ENCODE measurements around the gene DDR2. TPM values are rescaled to one million over a fixed set of nuclear protein-coding genes. Genes with fewer than 3 reads are reported as not detected.

The DDR2 gene
- total and polyA plus RNA-seq, 2 experiments from 2014 or later = 94.7 to 196 TPM

DNA sequence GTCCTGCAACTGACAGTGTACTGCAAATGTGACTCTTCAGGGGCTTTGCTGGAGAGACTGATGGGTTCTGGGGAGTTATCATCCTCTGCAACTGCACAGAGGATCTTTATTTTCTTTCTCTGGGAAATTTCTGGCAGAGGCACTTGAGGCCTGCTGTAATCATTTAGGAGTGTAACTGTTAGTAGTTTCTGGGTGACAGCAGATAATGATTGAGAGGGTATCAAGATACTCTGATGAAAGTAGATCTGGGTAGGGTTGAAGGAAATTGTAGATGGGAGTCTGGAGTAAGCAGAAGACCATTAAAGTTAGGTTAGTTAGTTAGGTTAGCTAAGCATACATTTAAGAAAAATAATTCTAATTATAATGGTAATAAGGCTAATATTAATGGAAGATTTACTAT is 11.0 kb upstream of the DDR2 start:
- Histone ChIP-seq H3K9ac (no peak overlapping the region), H3K79me2 (ENCODE audit: insufficient read depth) (no peaks in the 10 kb centered on the region), H3K4me2 (ENCODE audit: unreplicated experiment) (no peak overlapping the region), H3K27me3 (replicated peaks; ENCODE audit: insufficient read depth) (no peaks in the 10 kb centered on the region), H3K9me2 (ENCODE audit: insufficient read depth) (no peaks in the 10 kb centered on the region), H3K4me1 (ENCODE audit: insufficient read depth) (peaks cover 8% of the 10 kb centered on the region; the same call in 1 of the 2 replicates), H3K27ac (no peak overlapping the region), H2AFZ (no peak overlapping the region), H3K9me3 (ENCODE audit: low read depth) (no peaks in the 10 kb centered on the region), H3K4me3 (no peak overlapping the region), H3F3A (ENCODE audit: insufficient read depth) (peaks cover 17% of the 10 kb centered on the region), H3K36me3 (ENCODE audit: low read depth) (peaks cover 10% of the 10 kb centered on the region), H4K20me1 (ENCODE audit: insufficient read depth) (no peaks in the 10 kb centered on the region)
- in situ Hi-C loops (cut with MboI) = no loop called here
- TF ChIP-seq EZH2phosphoT487 (IDR thresholded peaks at IDR 0.05; ENCODE audit: insufficient read depth, low read depth) (no peak), EZH2 (IDR thresholded peaks at IDR 0.05; ENCODE audit: insufficient read depth, poor library complexity, severe bottlenecking) (no peak)
- no peak for DNase-seq

DNA sequence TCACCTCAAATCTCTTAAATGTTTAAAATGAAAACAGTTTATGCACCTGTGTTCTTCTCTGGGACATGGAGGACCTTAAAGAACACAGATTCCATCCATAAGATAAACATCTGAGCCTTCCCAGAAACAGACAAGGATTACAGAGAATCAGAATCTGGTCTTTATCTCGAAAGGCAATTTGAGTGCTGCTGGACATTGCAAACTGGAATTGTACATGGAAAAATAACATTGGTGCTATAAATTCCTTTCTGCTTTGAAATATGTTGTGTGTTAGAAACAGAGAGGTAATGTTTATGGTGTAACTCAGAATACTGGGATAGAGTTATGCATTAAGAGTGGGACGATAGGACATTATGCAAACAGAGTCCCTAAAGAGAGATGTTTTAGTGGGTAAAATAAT is 6.6 kb upstream of the DDR2 start:
- TF ChIP-seq EZH2phosphoT487 (IDR thresholded peaks at IDR 0.05; ENCODE audit: insufficient read depth, low read depth) (no peak), EZH2 (IDR thresholded peaks at IDR 0.05; ENCODE audit: insufficient read depth, poor library complexity, severe bottlenecking) (no peak)
- no peak overlapping the region for H3K27ac ChIP-seq
- H4K20me1 ChIP-seq (ENCODE audit: insufficient read depth) = no peaks in the 10 kb centered on the region
- H3K9me3 ChIP-seq (ENCODE audit: low read depth) = no peaks in the 10 kb centered on the region
- in situ Hi-C loops (cut with MboI) = no loop called here
- DNase-seq = no peak
- H3K79me2 ChIP-seq (ENCODE audit: insufficient read depth) = peaks cover 14% of the 10 kb centered on the region
- 94 to 100% methylated on average over 2 of the region's 2 CpGs for WGBS, 2 experiments (ENCODE audit: low coverage in 1 of 2, low lambda C conversion rate in 2 of 2, missing lambda C conversion rate in 2 of 2)
- H3K4me3 ChIP-seq = no peak overlapping the region
- peak overlapping the region; percentile 77; the same call in 1 of the 2 replicates for H2AFZ ChIP-seq
- no peaks in the 10 kb centered on the region for H3K36me3 ChIP-seq (ENCODE audit: low read depth)
- peaks cover 44% of the 10 kb centered on the region for H3K4me1 ChIP-seq (ENCODE audit: insufficient read depth)
- peaks cover 41% of the 10 kb centered on the region for H3F3A ChIP-seq (ENCODE audit: insufficient read depth)
- no peaks in the 10 kb centered on the region for H3K27me3 ChIP-seq (replicated peaks; ENCODE audit: insufficient read depth)
- H3K4me2 ChIP-seq (ENCODE audit: unreplicated experiment) = no peak overlapping the region
- no peak overlapping the region for H3K9ac ChIP-seq
- no peaks in the 10 kb centered on the region for H3K9me2 ChIP-seq (ENCODE audit: insufficient read depth)

DNA sequence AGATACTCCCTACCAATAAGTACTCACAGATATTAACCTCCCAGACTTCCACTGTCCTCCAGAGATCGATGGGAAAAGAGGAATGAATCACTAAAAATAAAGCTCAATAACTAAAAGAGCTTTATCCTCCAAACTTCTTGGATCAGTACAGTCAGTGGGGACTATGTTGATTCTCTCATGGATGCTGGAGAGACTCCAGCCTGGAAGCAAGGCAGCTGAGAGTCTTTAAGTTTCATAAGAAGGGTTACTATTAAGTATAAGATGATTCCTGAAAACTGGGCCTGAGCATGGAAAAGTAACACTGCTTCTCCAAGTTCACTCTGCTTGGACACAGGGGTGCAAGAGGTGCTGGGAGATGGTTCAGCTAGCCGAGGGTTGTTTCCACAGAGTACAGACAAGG is 6.2 kb upstream of the DDR2 start:
- Histone ChIP-seq H3K27ac (peak overlapping the region; percentile 22), H3K4me1 (ENCODE audit: insufficient read depth) (peaks cover 48% of the 10 kb centered on the region), H3K79me2 (ENCODE audit: insufficient read depth) (peaks cover 14% of the 10 kb centered on the region), H3K9me3 (ENCODE audit: low read depth) (no peaks in the 10 kb centered on the region), H3K36me3 (ENCODE audit: low read depth) (no peaks in the 10 kb centered on the region), H3F3A (ENCODE audit: insufficient read depth) (peaks cover 44% of the 10 kb centered on the region), H4K20me1 (ENCODE audit: insufficient read depth) (no peaks in the 10 kb centered on the region), H2AFZ (peak overlapping the region; percentile 77), H3K4me3 (peak overlapping the region; percentile 61), H3K27me3 (replicated peaks; ENCODE audit: insufficient read depth) (no peaks in the 10 kb centered on the region), H3K4me2 (ENCODE audit: unreplicated experiment) (peak overlapping the region; percentile 89), H3K9me2 (ENCODE audit: insufficient read depth) (no peaks in the 10 kb centered on the region), H3K9ac (peak overlapping the region; percentile 66)
- WGBS, 2 experiments (ENCODE audit: low coverage in 1 of 2, low lambda C conversion rate in 2 of 2, missing lambda C conversion rate in 2 of 2) = 1 to 2% methylated on average over 2 of the region's 2 CpGs
- in situ Hi-C loops (cut with MboI) = no loop called here
- TF ChIP-seq EZH2phosphoT487 (IDR thresholded peaks at IDR 0.05; ENCODE audit: insufficient read depth, low read depth) (no peak), EZH2 (IDR thresholded peaks at IDR 0.05; ENCODE audit: insufficient read depth, poor library complexity, severe bottlenecking) (no peak)
- DNase-seq = peak; percentile 61

DNA sequence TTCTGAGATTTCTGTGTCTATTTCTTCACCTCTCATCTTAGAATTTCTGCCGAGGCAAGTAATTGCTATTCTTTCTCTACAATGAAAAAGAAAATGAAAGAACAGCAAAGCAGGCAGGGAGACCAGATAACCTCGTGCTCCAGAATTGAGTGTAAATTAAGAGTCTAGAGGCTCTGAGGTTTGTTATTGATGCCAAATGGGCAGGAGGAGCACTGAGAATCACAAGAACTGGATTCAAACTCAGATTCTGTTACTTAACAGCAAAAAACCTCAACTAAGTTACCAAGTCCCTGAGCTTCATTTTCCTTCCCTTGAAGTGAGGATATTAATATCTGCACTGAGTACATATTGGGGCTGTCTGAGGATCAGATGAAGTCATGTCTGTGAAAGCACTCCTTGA is 5.5 kb upstream of the DDR2 start:
- peak overlapping the region; percentile 66 for H3K9ac ChIP-seq
- peaks cover 50% of the 10 kb centered on the region for H3F3A ChIP-seq (ENCODE audit: insufficient read depth)
- TF ChIP-seq EZH2 (IDR thresholded peaks at IDR 0.05; ENCODE audit: insufficient read depth, poor library complexity, severe bottlenecking) = no peak
- no peak for TF ChIP-seq EZH2phosphoT487 (IDR thresholded peaks at IDR 0.05; ENCODE audit: insufficient read depth, low read depth)
- H3K36me3 ChIP-seq (ENCODE audit: low read depth) = no peaks in the 10 kb centered on the region
- H3K4me1 ChIP-seq (ENCODE audit: insufficient read depth) = peaks cover 54% of the 10 kb centered on the region
- H3K27me3 ChIP-seq (replicated peaks; ENCODE audit: insufficient read depth) = no peaks in the 10 kb centered on the region
- no peaks in the 10 kb centered on the region for H4K20me1 ChIP-seq (ENCODE audit: insufficient read depth)
- H3K27ac ChIP-seq = peak overlapping the region; percentile 22
- no peaks in the 10 kb centered on the region for H3K9me2 ChIP-seq (ENCODE audit: insufficient read depth)
- peak overlapping the region; percentile 77 for H2AFZ ChIP-seq
- peak; percentile 41 for DNase-seq
- no peaks in the 10 kb centered on the region for H3K9me3 ChIP-seq (ENCODE audit: low read depth)
- peak overlapping the region; percentile 89 for H3K4me2 ChIP-seq (ENCODE audit: unreplicated experiment)
- in situ Hi-C loops (cut with MboI) = no loop called here
- WGBS, 2 experiments (ENCODE audit: low coverage in 1 of 2, low lambda C conversion rate in 2 of 2, missing lambda C conversion rate in 2 of 2) = 0 to 1% methylated on average over 2 of the region's 2 CpGs
- peak overlapping the region; percentile 61 for H3K4me3 ChIP-seq
- H3K79me2 ChIP-seq (ENCODE audit: insufficient read depth) = peaks cover 14% of the 10 kb centered on the region
